PC-3 (cell line): ENCODE data around the gene MTHFD1.

Experiments
- CTCF ChIP-seq: fragments of 300-600 bp; sonication (generic); conservative IDR thresholded peaks from 2 replicates; pipeline ENCODE4 v1.5.1; 2017; ENCODE audit warnings: antibody characterized with exemption, low read depth, mild to moderate bottlenecking, low read length
- EZH2 ChIP-seq: fragments of 300-600 bp; sonication (generic); IDR thresholded peaks from one replicate; pipeline ENCODE4 v1.6.1; 2017; ENCODE audit warnings: antibody characterized with exemption, mild to moderate bottlenecking, low read length; ENCODE audit not compliant: unreplicated experiment

GRCh38 chr14:64391113-64391725 is 3.1 kb downstream of the MTHFD1 start:
- TF ChIP-seq CTCF: no peak
- no peak for TF ChIP-seq EZH2
